ENCODE results near the gene PGM2L1. TPM values are rescaled to one million over a fixed set of nuclear protein-coding genes. Genes with fewer than 3 reads are reported as not detected.
"Not testable (repeated sequence)": the region's sequence is repeated elsewhere in the genome, so short reads cannot be mapped to it uniquely, and the experiment has no call there.

Gene PGM2L1
- total RNA-seq, 1 experiment from 2014 or later: 0.75 TPM

- TF ChIP-seq CTCF (IDR thresholded peaks at IDR 0.05; ENCODE audit: unreplicated experiment): no peak
- Mint-ChIP-seq H3K36me3 (ENCODE audit: insufficient read depth, unreplicated experiment) (no peaks in the 10 kb centered on the region), H3K4me3 (ENCODE audit: unreplicated experiment) (no peak overlapping the region), H3K4me1 (ENCODE audit: insufficient read depth, unreplicated experiment) (peaks cover 5% of the 10 kb centered on the region), H3K27ac (ENCODE audit: low read depth, unreplicated experiment) (no peak overlapping the region), H3K9me3 (ENCODE audit: unreplicated experiment) (no peaks in the 10 kb centered on the region), H3K27me3 (ENCODE audit: insufficient read depth, unreplicated experiment) (no peaks in the 10 kb centered on the region)
- no peak for DNase-seq (ENCODE audit: unreplicated experiment)
- ChIA-PET CTCF (interaction anchor here (0.7 to 1.2 kb wide), 2 partner anchors 21 to 23 kb away, joined by 3 to 4 read pairs; no protein-coding TSS in a partner anchor), POLR2A (no interaction called here)
- intact Hi-C loops (cut with micrococcal nuclease): no loop called here
- no TSS peak for BruUV-seq (replicated peaks)
Measured at GRCh38 chr11:74367881-74368280, 30.4 kb downstream of the PGM2L1 start.

GRCh38 chr11:74366576-74366975 is 31.7 kb downstream of the PGM2L1 start:
- Mint-ChIP-seq H3K4me3 (ENCODE audit: unreplicated experiment) (no peak overlapping the region), H3K36me3 (ENCODE audit: insufficient read depth, unreplicated experiment) (no peaks in the 10 kb centered on the region), H3K27me3 (ENCODE audit: insufficient read depth, unreplicated experiment) (no peaks in the 10 kb centered on the region), H3K27ac (ENCODE audit: low read depth, unreplicated experiment) (no peak overlapping the region), H3K9me3 (ENCODE audit: unreplicated experiment) (peaks cover 3% of the 10 kb centered on the region), H3K4me1 (ENCODE audit: insufficient read depth, unreplicated experiment) (peaks cover under 1% of the 10 kb centered on the region)
- intact Hi-C loops (cut with micrococcal nuclease): no loop called here
- DNase-seq (ENCODE audit: unreplicated experiment): no peak
- CTCF ChIA-PET: no interaction called here
- no peak for TF ChIP-seq CTCF (IDR thresholded peaks at IDR 0.05; ENCODE audit: unreplicated experiment)
- POLR2A ChIA-PET: no interaction called here
- no TSS peak for BruUV-seq (replicated peaks)

- H3K36me3 Mint-ChIP-seq (ENCODE audit: insufficient read depth, unreplicated experiment); DNase-seq (ENCODE audit: unreplicated experiment); H3K4me3 Mint-ChIP-seq (ENCODE audit: unreplicated experiment); H3K9me3 Mint-ChIP-seq (ENCODE audit: unreplicated experiment); BruUV-seq (replicated peaks); intact Hi-C loops (cut with micrococcal nuclease); H3K27me3 Mint-ChIP-seq (ENCODE audit: insufficient read depth, unreplicated experiment); H3K4me1 Mint-ChIP-seq (ENCODE audit: insufficient read depth, unreplicated experiment); H3K27ac Mint-ChIP-seq (ENCODE audit: low read depth, unreplicated experiment); CTCF ChIA-PET; POLR2A ChIA-PET: not testable (repeated sequence)
Measured at GRCh38 chr11:74365805-74366204, 32.4 kb downstream of the PGM2L1 start.

GRCh38 chr11:74357449-74357848 is 40.8 kb downstream of the PGM2L1 start:
- Mint-ChIP-seq H3K9me3 (ENCODE audit: unreplicated experiment) (peaks cover 13% of the 10 kb centered on the region), H3K27me3 (ENCODE audit: insufficient read depth, unreplicated experiment) (no peaks in the 10 kb centered on the region)
- CTCF ChIA-PET: interaction anchor here (2.0 kb wide), 1 partner anchor 36 kb away, joined by 4 read pairs; no protein-coding TSS in a partner anchor

More at GRCh38 chr11:74357449-74357848, 40.8 kb downstream of the PGM2L1 start:
- no peak for TF ChIP-seq CTCF (IDR thresholded peaks at IDR 0.05; ENCODE audit: unreplicated experiment)
- intact Hi-C loops (cut with micrococcal nuclease): no loop called here
- no peak overlapping the region for H3K4me3 Mint-ChIP-seq (ENCODE audit: unreplicated experiment)
- BruUV-seq (replicated peaks): no TSS peak
- no peak overlapping the region for H3K27ac Mint-ChIP-seq (ENCODE audit: low read depth, unreplicated experiment)
- POLR2A ChIA-PET: no interaction called here
- H3K4me1 Mint-ChIP-seq (ENCODE audit: insufficient read depth, unreplicated experiment): no peaks in the 10 kb centered on the region
- DNase-seq (ENCODE audit: unreplicated experiment): no peak
- no peaks in the 10 kb centered on the region for H3K36me3 Mint-ChIP-seq (ENCODE audit: insufficient read depth, unreplicated experiment)

Data from MCF 10A (cell line).